RPMI8226 (cell line): Measurements from ENCODE around the gene AP1G2.

Source experiments
- DNase-seq: peaks from one replicate; pipeline ENCODE4 v3.0.0-alpha.2; 2015

AP1G2 gene

GRCh38 chr14:23570806-23571483 lies 3.4 kb upstream of the AP1G2 start:
- no peak for DNase-seq

GRCh38 chr14:23569443-23570151 lies 2.0 kb upstream of the AP1G2 start:
- no peak for DNase-seq

GRCh38 chr14:23568600-23569331 lies 1.2 kb upstream of the AP1G2 start:
- peak; percentile 24 for DNase-seq

GRCh38 chr14:23568021-23568599 lies 519 bp upstream of the AP1G2 start:
- DNase-seq: no peak

GRCh38 chr14:23566778-23567185 lies 809 bp downstream of the AP1G2 start:
- DNase-seq: no peak

GRCh38 chr14:23566112-23566777 lies 1.3 kb downstream of the AP1G2 start:
- no peak for DNase-seq

GRCh38 chr14:23565626-23566025 lies 2.0 kb downstream of the AP1G2 start:
- DNase-seq: no peak

GRCh38 chr14:23564876-23565275 lies 2.7 kb downstream of the AP1G2 start:
- DNase-seq: no peak

GRCh38 chr14:23564181-23564812 lies 3.3 kb downstream of the AP1G2 start:
- DNase-seq: no peak

- no peak for DNase-seq
Measured at GRCh38 chr14:23563473-23564180, 4.0 kb downstream of the AP1G2 start.

GRCh38 chr14:23562822-23563472 lies 4.6 kb downstream of the AP1G2 start:
- DNase-seq: peak; percentile 32

- no peak for DNase-seq
Measured at GRCh38 chr14:23561873-23562821, 5.4 kb downstream of the AP1G2 start.

GRCh38 chr14:23561259-23561658 lies 6.3 kb downstream of the AP1G2 start:
- no peak for DNase-seq

GRCh38 chr14:23559926-23560520 lies 7.6 kb downstream of the AP1G2 start:
- no peak for DNase-seq

- DNase-seq: peak; percentile 62
Measured at GRCh38 chr14:23559010-23559925, 8.3 kb downstream of the AP1G2 start.

GRCh38 chr14:23558346-23559009 lies 9.1 kb downstream of the AP1G2 start:
- DNase-seq: no peak

- no peak for DNase-seq
Measured at GRCh38 chr14:23557946-23558345, 9.6 kb downstream of the AP1G2 start.

GRCh38 chr14:23557521-23557920 lies 10.1 kb downstream of the AP1G2 start:
- DNase-seq: peak; percentile 31
